Measurements from ENCODE around the gene ARPC1B.
"Not testable (repeated sequence)": the region's sequence is repeated elsewhere in the genome, so short reads cannot be mapped to it uniquely, and the experiment has no call there.

GRCh38 chr7:99330314-99330961 is 44.1 kb upstream of the ARPC1B start:
- TF ChIP-seq POLR2A (IDR thresholded peaks at IDR 0.05; ENCODE audit: low read depth, low read length); TAF1 (IDR thresholded peaks at IDR 0.05; ENCODE audit: low read depth, low read length); POLR2AphosphoS5 (IDR thresholded peaks at IDR 0.05; ENCODE audit: low read depth, low read length); SPI1 (IDR thresholded peaks at IDR 0.05; ENCODE audit: low read depth, low read length); PAX5 (IDR thresholded peaks at IDR 0.05; ENCODE audit: insufficient read depth, low read length, severe bottlenecking): not testable (repeated sequence)

Data from GM12891 (cell line).